Muscle layer of colon (tissue), 2 donors: ENCODE measurements around the gene SLC9A7.

Source experiments
- H3K27ac ChIP-seq: one replicate; pipeline ENCODE4 v1.7.0; 2013; ENCODE audit warnings: low read depth, mild to moderate bottlenecking, low read length, moderate library complexity
- H3K27me3 ChIP-seq, 2 donors: one replicate each; pipeline ENCODE4 v1.7.0; 2013; ENCODE audit warnings: low read length in 2 of 2, mild to moderate bottlenecking in 2 of 2; ENCODE audit not compliant: insufficient read depth in 2 of 2, control insufficient read depth in 1 of 2
- H3K36me3 ChIP-seq: one replicate; pipeline ENCODE4 v1.7.0; 2013; ENCODE audit warnings: mild to moderate bottlenecking, low read length; ENCODE audit not compliant: insufficient read depth
- H3K4me1 ChIP-seq: one replicate; pipeline ENCODE4 v1.7.0; 2013; ENCODE audit warnings: mild to moderate bottlenecking, low read length; ENCODE audit not compliant: insufficient read depth
- H3K4me3 ChIP-seq, 2 donors: one replicate each; pipeline ENCODE4 v1.7.0; 2013; ENCODE audit warnings: low read length in 2 of 2, low read depth in 1 of 2, mild to moderate bottlenecking in 1 of 2, moderate library complexity in 1 of 2
- H3K9ac ChIP-seq: one replicate; pipeline ENCODE4 v1.7.0; 2013; ENCODE audit warnings: low read length
- H3K9me3 ChIP-seq: one replicate; pipeline ENCODE4 v1.7.0; 2013; ENCODE audit warnings: mild to moderate bottlenecking, low read length
- donor health status: abdominal sarcoma.
- donor health status: Adenocarcinoma of cecum.

The SLC9A7 gene

GRCh38 chrX:46637938-46638337, 121.0 kb downstream of the SLC9A7 start:
- H3K27ac ChIP-seq = no peak overlapping the region
- no peaks in the 10 kb centered on the region for H3K9me3 ChIP-seq
- H3K27me3 ChIP-seq = no peaks in the 10 kb centered on the region
- no peak overlapping the region for H3K9ac ChIP-seq
- no peaks in the 10 kb centered on the region for H3K4me1 ChIP-seq
- no peaks in the 10 kb centered on the region for H3K36me3 ChIP-seq
- no peak overlapping the region for H3K4me3 ChIP-seq

GRCh38 chrX:46636223-46636622, 122.7 kb downstream of the SLC9A7 start:
- H3K4me3 ChIP-seq = no peak overlapping the region
- H3K27ac ChIP-seq = no peak overlapping the region
- no peak overlapping the region for H3K9ac ChIP-seq
- peaks cover 0 to 3% of the 10 kb centered on the region in 2 donors for H3K27me3 ChIP-seq
- H3K9me3 ChIP-seq = no peaks in the 10 kb centered on the region
- no peaks in the 10 kb centered on the region for H3K4me1 ChIP-seq
- H3K36me3 ChIP-seq = no peaks in the 10 kb centered on the region

DNA sequence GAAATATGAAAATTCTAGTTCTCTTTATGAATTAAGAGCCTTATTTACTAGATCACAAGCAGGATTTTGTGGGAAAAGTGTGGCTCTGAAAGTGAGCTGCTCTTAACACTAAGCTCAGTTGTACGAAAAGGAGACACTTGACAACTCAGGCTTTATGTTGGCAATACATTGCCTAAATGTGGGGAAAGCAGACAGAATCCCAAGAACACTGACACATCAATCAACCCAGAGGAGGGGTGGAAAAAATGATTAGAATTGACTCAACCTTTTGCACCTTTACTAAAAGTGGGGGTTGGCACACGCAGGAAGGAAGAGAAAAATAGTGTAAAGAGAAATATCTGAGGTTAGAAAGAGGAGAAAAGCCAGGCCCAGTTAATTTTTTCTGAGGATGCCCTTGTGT, 123.7 kb downstream of the SLC9A7 start:
- H3K4me3 ChIP-seq = no peak overlapping the region
- H3K27me3 ChIP-seq = peaks cover 0 to 4% of the 10 kb centered on the region in 2 donors
- H3K9me3 ChIP-seq = no peaks in the 10 kb centered on the region
- no peak overlapping the region for H3K9ac ChIP-seq
- no peak overlapping the region for H3K27ac ChIP-seq
- no peaks in the 10 kb centered on the region for H3K36me3 ChIP-seq
- no peaks in the 10 kb centered on the region for H3K4me1 ChIP-seq

DNA sequence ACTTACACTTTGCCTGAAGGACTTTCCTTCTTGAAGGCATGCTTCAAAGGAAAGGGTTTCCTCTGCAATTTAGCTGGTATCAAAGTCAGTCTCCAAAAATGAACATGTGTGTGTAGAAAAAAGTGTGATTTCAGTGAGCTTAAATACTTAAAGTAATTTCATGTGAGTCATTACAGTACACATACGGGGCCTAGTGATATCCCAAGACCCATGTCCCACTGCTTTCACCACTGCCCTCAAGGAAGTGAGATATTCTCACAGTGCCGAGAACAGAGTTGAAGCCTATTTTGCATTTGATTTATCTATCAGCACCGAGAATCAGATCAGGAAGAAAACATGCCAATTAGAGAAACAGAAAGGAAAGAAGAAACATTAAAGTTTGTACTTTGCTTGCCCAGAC, 124.3 kb downstream of the SLC9A7 start:
- H3K27ac ChIP-seq = no peak overlapping the region

DNA sequence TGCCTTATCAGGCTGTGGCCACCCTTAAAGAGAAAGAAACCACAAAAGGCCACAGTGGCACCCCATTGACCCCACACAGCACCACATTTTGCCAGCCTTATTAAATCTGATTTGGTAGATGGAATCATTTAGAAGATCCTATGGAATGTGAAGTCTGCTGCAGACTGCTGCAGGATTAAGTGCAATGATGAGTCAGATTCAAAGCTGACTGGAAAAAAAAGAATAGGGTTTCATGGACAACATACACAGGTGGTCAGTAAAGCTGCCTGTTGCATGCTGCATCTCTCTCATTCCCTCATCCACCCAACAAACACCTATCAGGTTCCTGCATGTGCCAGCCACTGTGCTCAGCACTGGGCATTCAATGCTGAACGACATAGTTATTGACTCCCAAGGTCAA, 128.8 kb downstream of the SLC9A7 start:
- Histone ChIP-seq H3K27me3 (peaks cover 0 to 4% of the 10 kb centered on the region in 2 donors), H3K9ac (no peak overlapping the region), H3K27ac (no peak overlapping the region)

More for the DNA sequence above, 124.3 kb downstream of the SLC9A7 start:
- no peak overlapping the region for H3K9ac ChIP-seq
- no peaks in the 10 kb centered on the region for H3K9me3 ChIP-seq
- peaks cover 0 to 4% of the 10 kb centered on the region in 2 donors for H3K27me3 ChIP-seq
- no peaks in the 10 kb centered on the region for H3K36me3 ChIP-seq
- H3K4me1 ChIP-seq = no peaks in the 10 kb centered on the region
- no peak overlapping the region for H3K4me3 ChIP-seq

GRCh38 chrX:46628460-46629371, 130.2 kb downstream of the SLC9A7 start:
- H3K9me3 ChIP-seq = no peaks in the 10 kb centered on the region
- H3K4me1 ChIP-seq = no peaks in the 10 kb centered on the region
- no peaks in the 10 kb centered on the region for H3K36me3 ChIP-seq
- H3K4me3 ChIP-seq = no peak overlapping the region
- H3K27me3 ChIP-seq = peaks cover 0 to 4% of the 10 kb centered on the region in 2 donors
- no peak overlapping the region for H3K9ac ChIP-seq
- H3K27ac ChIP-seq = no peak overlapping the region

More for the DNA sequence above, 128.8 kb downstream of the SLC9A7 start:
- Histone ChIP-seq H3K4me3 (no peak overlapping the region), H3K36me3 (no peaks in the 10 kb centered on the region), H3K4me1 (no peaks in the 10 kb centered on the region), H3K9me3 (no peaks in the 10 kb centered on the region)

GRCh38 chrX:46627711-46628419, 131.1 kb downstream of the SLC9A7 start:
- no peaks in the 10 kb centered on the region for H3K4me1 ChIP-seq
- H3K36me3 ChIP-seq = no peaks in the 10 kb centered on the region
- H3K27me3 ChIP-seq = peaks cover 0 to 4% of the 10 kb centered on the region in 2 donors
- H3K9me3 ChIP-seq = no peaks in the 10 kb centered on the region
- H3K27ac ChIP-seq = no peak overlapping the region
- no peak overlapping the region for H3K4me3 ChIP-seq
- no peak overlapping the region for H3K9ac ChIP-seq

DNA sequence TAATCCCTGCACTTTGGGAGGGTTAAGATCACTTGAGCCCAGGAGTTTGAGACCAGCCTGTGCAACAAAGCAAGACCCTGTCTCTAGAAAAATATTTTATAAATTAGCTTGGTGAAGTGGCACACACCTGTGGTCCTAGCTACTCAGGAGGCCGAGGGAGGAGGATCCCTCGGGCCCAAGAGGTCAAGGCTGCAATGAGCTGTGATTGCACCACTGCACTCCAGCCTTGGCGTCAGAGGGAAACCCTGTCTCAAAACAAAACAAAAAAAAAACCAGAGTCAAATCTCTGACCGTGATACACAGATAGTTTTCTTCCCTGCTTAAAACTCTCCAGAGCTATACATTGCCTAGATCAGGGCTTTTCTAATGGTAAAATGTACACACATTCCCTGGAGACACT, 131.9 kb downstream of the SLC9A7 start:
- Histone ChIP-seq H3K4me1 (no peaks in the 10 kb centered on the region), H3K9ac (no peak overlapping the region), H3K36me3 (no peaks in the 10 kb centered on the region), H3K9me3 (no peaks in the 10 kb centered on the region), H3K4me3 (no peak overlapping the region), H3K27me3 (peaks cover 0 to 4% of the 10 kb centered on the region in 2 donors), H3K27ac (no peak overlapping the region)

DNA sequence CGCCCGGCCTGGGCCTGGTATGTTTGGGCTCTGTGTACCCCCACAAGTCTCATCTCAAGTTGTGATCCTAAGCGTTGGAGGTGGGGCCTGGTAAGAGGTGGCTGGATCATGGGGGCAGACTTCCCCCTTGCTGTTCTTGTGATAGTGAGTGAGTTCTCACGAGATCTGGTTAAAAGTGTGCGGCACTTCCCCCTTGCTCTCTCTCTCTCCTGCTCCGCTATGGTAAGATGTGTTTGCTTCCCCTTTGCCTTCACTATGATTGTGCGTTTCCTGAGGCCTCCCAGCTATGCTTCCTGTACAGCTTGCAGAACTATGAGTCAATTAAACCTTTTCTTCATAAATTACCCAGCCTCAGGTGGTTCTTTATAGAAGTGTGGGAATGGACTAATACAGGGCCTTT, 132.4 kb downstream of the SLC9A7 start:
- no peak overlapping the region for H3K9ac ChIP-seq
- peaks cover 0 to 4% of the 10 kb centered on the region in 2 donors for H3K27me3 ChIP-seq
- no peaks in the 10 kb centered on the region for H3K9me3 ChIP-seq
- H3K4me1 ChIP-seq = no peaks in the 10 kb centered on the region
- no peak overlapping the region for H3K27ac ChIP-seq
- no peak overlapping the region for H3K4me3 ChIP-seq
- H3K36me3 ChIP-seq = no peaks in the 10 kb centered on the region

DNA sequence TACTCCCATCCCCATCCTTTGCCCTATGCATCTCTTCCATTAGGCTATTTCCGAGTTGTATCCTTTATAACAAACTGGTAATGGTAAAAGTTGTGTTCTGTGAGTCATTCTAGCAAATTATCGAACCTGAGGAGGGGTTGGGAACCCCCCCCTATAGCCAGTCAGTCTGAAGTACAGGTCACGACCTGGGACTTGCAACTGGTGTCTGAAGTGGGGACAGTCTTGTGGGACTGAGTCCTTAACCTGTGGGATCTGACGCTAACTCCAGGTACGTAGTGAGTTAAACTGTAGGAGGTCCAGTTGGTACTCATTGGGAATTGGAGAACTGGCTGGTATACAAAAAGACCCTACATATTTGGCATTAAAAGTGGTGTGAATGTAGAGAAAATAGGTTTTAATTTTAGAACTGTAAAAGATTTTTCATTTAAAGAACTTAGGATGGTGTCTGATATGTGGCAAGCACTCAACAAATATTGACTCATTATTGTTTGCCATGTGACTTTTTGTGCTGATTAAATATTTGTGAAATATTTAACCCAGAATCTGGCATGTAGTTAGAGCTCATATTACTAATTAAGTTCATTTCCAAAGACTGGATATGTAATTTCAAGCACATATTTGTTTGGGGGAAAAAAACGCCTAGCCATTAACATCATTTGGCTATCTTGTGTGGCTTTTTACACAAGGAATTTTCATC, 134.7 kb downstream of the SLC9A7 start:
- no peaks in the 10 kb centered on the region for H3K4me1 ChIP-seq
- H3K27ac ChIP-seq = no peak overlapping the region
- H3K36me3 ChIP-seq = no peaks in the 10 kb centered on the region
- no peaks in the 10 kb centered on the region for H3K27me3 ChIP-seq
- no peaks in the 10 kb centered on the region for H3K9me3 ChIP-seq
- no peak overlapping the region for H3K4me3 ChIP-seq
- no peak overlapping the region for H3K9ac ChIP-seq

- Histone ChIP-seq H3K27ac (no peak overlapping the region), H3K9me3 (peaks cover 3% of the 10 kb centered on the region), H3K4me1 (no peaks in the 10 kb centered on the region)
Observed at GRCh38 chrX:46621572-46621971, 137.3 kb downstream of the SLC9A7 start.

More at GRCh38 chrX:46621572-46621971, 137.3 kb downstream of the SLC9A7 start:
- H3K36me3 ChIP-seq = no peaks in the 10 kb centered on the region
- no peaks in the 10 kb centered on the region for H3K27me3 ChIP-seq
- H3K4me3 ChIP-seq = no peak overlapping the region
- H3K9ac ChIP-seq = no peak overlapping the region
